Breast epithelium (tissue), 4 donors: ENCODE measurements around the gene RAPGEF4. TPM values are rescaled to one million over a fixed set of nuclear protein-coding genes. Genes with fewer than 3 reads are reported as not detected.
A peak's percentile ranks its signal among the peaks of the same experiment; 100 is the strongest.

ENCODE experiments used
- DNase-seq, 2 donors: peaks; one replicate each; pipeline ENCODE4 v3.0.0-alpha.2; 2019; ENCODE audit warnings: low spot score in 2 of 2
- H3K27ac ChIP-seq, 2 donors: fragments of 200-600 bp; sonication (generic) in 1 of 2; one replicate each; pipeline ENCODE4 v1.5.1; 2016 to 2019; ENCODE audit warnings: mild to moderate bottlenecking in 1 of 2
- H3K27me3 ChIP-seq, 2 donors: fragments of 200-600 bp; sonication (generic) in 1 of 2; one replicate each; pipeline versions ENCODE4 v1.5.1 to v1.6.0; 2017 to 2019; ENCODE audit warnings: control low read depth in 1 of 2, mild to moderate bottlenecking in 1 of 2
- H3K36me3 ChIP-seq: fragments of 200-600 bp; one replicate; pipeline ENCODE4 v1.5.1; 2019
- H3K4me1 ChIP-seq, 2 donors: fragments of 200-600 bp; sonication (generic); one replicate each; pipeline ENCODE4 v1.5.1; 2016 to 2019; ENCODE audit warnings: control low read depth in 1 of 2
- H3K4me3 ChIP-seq, 3 donors: fragments of 200-600 bp; sonication (generic); 1 replicate in 2 of 3; 2 replicates in 1 of 3; pipeline ENCODE4 v1.5.1; 2016 to 2019; ENCODE audit warnings: mild to moderate bottlenecking in 3 of 3, moderate library complexity in 2 of 3
- H3K9me3 ChIP-seq, 2 donors: fragments of 200-600 bp; sonication (generic) in 1 of 2; one replicate each; pipeline ENCODE4 v1.5.1; 2016 to 2019; ENCODE audit warnings: control low read depth in 1 of 2
- CTCF ChIP-seq, 3 donors: fragments of 450-650 bp; IDR thresholded peaks; one replicate each; pipeline ENCODE4 v1.5.1; 2016 to 2017; ENCODE audit warnings: antibody characterized with exemption in 3 of 3, mild to moderate bottlenecking in 3 of 3, moderate library complexity in 3 of 3
- POLR2A ChIP-seq: fragments of 450-650 bp; IDR thresholded peaks from one replicate; pipeline ENCODE4 v1.6.1; 2016; ENCODE audit warnings: antibody characterized with exemption, mild to moderate bottlenecking, moderate library complexity
- POLR2AphosphoS5 ChIP-seq, 3 donors: sonication (generic); formaldehyde crosslinking; IDR thresholded peaks; one replicate each; pipeline ENCODE4 v1.6.1; 2017; ENCODE audit warnings: antibody characterized with exemption in 3 of 3
- intact Hi-C: fragments of 100-400 bp; cut with DNase I; formaldehyde crosslinking; loops from one replicate; pipeline ENCODE4 v1.15.1; 2023; ENCODE audit warnings: low total_unique reads
- total RNA-seq, 3 donors: library from RNA; depleted of rRNA; stranded (reverse); fragments of >200 nt; gene quantifications; one replicate each; pipeline ENCODE4 v1.1.0, GENCODE V29; 2016

Gene RAPGEF4
- total RNA-seq, 3 donors from 2014 or later = 7.7 to 12.8 (median 11.6) TPM

GRCh38 chr2:173053043-173053699 lies 317.5 kb downstream of the RAPGEF4 start:
- no peaks in the 10 kb centered on the region for H3K9me3 ChIP-seq
- H3K36me3 ChIP-seq = no peaks in the 10 kb centered on the region
- no peak for TF ChIP-seq POLR2AphosphoS5 (IDR thresholded peaks at IDR 0.05)
- no peak for TF ChIP-seq CTCF (IDR thresholded peaks at IDR 0.05)
- TF ChIP-seq POLR2A = no peak
- no peak overlapping the region for H3K4me3 ChIP-seq
- intact Hi-C loops = no loop called here
- H3K27me3 ChIP-seq = no peaks in the 10 kb centered on the region
- no peak overlapping the region for H3K27ac ChIP-seq
- H3K4me1 ChIP-seq = peaks cover 0 to 1% of the 10 kb centered on the region in 2 donors
- no peak for DNase-seq

GRCh38 chr2:173054466-173054865 lies 318.8 kb downstream of the RAPGEF4 start:
- TF ChIP-seq POLR2A (no peak), CTCF (IDR thresholded peaks at IDR 0.05) (no peak), POLR2AphosphoS5 (IDR thresholded peaks at IDR 0.05) (no peak)
- H3K9me3 ChIP-seq = no peaks in the 10 kb centered on the region
- intact Hi-C loops = no loop called here
- no peak overlapping the region for H3K4me3 ChIP-seq
- H3K4me1 ChIP-seq = no peaks in the 10 kb centered on the region
- H3K27me3 ChIP-seq = no peaks in the 10 kb centered on the region
- H3K27ac ChIP-seq = no peak overlapping the region
- H3K36me3 ChIP-seq = no peaks in the 10 kb centered on the region
- DNase-seq = no peak

- Histone ChIP-seq H3K4me1 (no peaks in the 10 kb centered on the region), H3K27me3 (no peaks in the 10 kb centered on the region), H3K27ac (no peak overlapping the region), H3K36me3 (no peaks in the 10 kb centered on the region), H3K9me3 (no peaks in the 10 kb centered on the region), H3K4me3 (no peak overlapping the region)
- TF ChIP-seq POLR2A (no peak), POLR2AphosphoS5 (IDR thresholded peaks at IDR 0.05) (no peak), CTCF (IDR thresholded peaks at IDR 0.05) (no peak)
- intact Hi-C loops = no loop called here
- no peak for DNase-seq
Measured at GRCh38 chr2:173056705-173057364, 321.2 kb downstream of the RAPGEF4 start.

GRCh38 chr2:173058097-173058496 lies 322.5 kb downstream of the RAPGEF4 start:
- H3K27me3 ChIP-seq = no peaks in the 10 kb centered on the region
- H3K4me3 ChIP-seq = no peak overlapping the region
- no peak for DNase-seq
- TF ChIP-seq CTCF (IDR thresholded peaks at IDR 0.05) (no peak), POLR2AphosphoS5 (IDR thresholded peaks at IDR 0.05) (peak in 1 of 3 donors; percentile 13)
- H3K27ac ChIP-seq = no peak overlapping the region
- no peaks in the 10 kb centered on the region for H3K4me1 ChIP-seq
- intact Hi-C loops = no loop called here
- H3K36me3 ChIP-seq = no peaks in the 10 kb centered on the region
- no peaks in the 10 kb centered on the region for H3K9me3 ChIP-seq

- DNase-seq = no peak
- TF ChIP-seq CTCF (IDR thresholded peaks at IDR 0.05) (no peak), POLR2A (no peak), POLR2AphosphoS5 (IDR thresholded peaks at IDR 0.05) (no peak)
- Histone ChIP-seq H3K9me3 (no peaks in the 10 kb centered on the region), H3K27ac (peak overlapping the region in 1 of 2 donors; percentile 8), H3K36me3 (no peaks in the 10 kb centered on the region), H3K27me3 (no peaks in the 10 kb centered on the region), H3K4me3 (no peak overlapping the region), H3K4me1 (no peaks in the 10 kb centered on the region)
- intact Hi-C loops = no loop called here
Measured at GRCh38 chr2:173058673-173059072, 323.0 kb downstream of the RAPGEF4 start.
